Skeletal muscle tissue (tissue), 4 donors: ENCODE results near the gene SLC66A3. TPM values are rescaled to one million over a fixed set of nuclear protein-coding genes. Genes with fewer than 3 reads are reported as not detected.

Source experiments
- H3K27ac ChIP-seq: one replicate; pipeline ENCODE4 v1.7.0; 2013; ENCODE audit warnings: mild to moderate bottlenecking, low read depth, low read length, inconsistent platforms
- H3K27me3 ChIP-seq, 3 donors: one replicate each; pipeline ENCODE4 v1.7.0; 2013; ENCODE audit warnings: low read length in 3 of 3; ENCODE audit not compliant: control insufficient read depth in 3 of 3, insufficient read depth in 3 of 3
- H3K36me3 ChIP-seq, 3 donors: one replicate each; pipeline ENCODE4 v1.7.0; 2013; ENCODE audit warnings: low read length in 3 of 3; ENCODE audit not compliant: control insufficient read depth in 3 of 3, insufficient read depth in 3 of 3
- H3K4me1 ChIP-seq, 3 donors: one replicate each; pipeline ENCODE4 v1.7.0; 2013; ENCODE audit warnings: low read length in 3 of 3, mild to moderate bottlenecking in 3 of 3; ENCODE audit not compliant: control insufficient read depth in 3 of 3, insufficient read depth in 3 of 3
- H3K4me3 ChIP-seq, 3 donors: one replicate each; pipeline ENCODE4 v1.7.0; 2013; ENCODE audit warnings: low read length in 3 of 3
- H3K9ac ChIP-seq, 3 donors: one replicate each; pipeline ENCODE4 v1.7.0; 2013; ENCODE audit warnings: low read length in 3 of 3, mild to moderate bottlenecking in 3 of 3, moderate library complexity in 2 of 3, low read depth in 1 of 3
- H3K9me3 ChIP-seq, 3 donors: one replicate each; pipeline ENCODE4 v1.7.0; 2013; ENCODE audit warnings: low read length in 3 of 3; ENCODE audit not compliant: control insufficient read depth in 3 of 3
- total RNA-seq: library from RNA; depleted of rRNA; stranded (reverse); fragments of >200 nt; gene quantifications from one replicate; pipeline ENCODE4 v1.2.3, GENCODE V29; 2014
- donor health status: Osteomylitis.

Gene SLC66A3
- total RNA-seq, 1 donor from 2014 or later = 20.9 TPM

DNA sequence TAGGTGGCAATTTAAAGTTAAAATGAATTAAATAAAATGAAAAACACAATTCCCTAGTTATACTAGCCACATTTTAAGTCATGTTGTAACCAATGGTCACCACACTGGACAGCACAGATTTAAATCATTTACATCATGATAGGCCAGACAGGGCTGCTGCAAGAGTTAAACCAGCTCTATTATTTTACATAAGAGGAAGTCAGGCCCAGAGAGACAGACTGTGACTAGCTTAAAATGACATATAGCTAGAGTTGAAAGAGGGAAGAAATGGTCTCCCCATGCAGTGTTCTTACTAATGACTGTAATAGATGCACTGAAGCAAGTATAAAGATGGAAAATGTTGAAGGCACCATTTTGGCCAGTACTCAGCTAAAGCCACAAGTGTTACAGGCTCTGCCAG, 69.6 kb downstream of the SLC66A3 start:
- Histone ChIP-seq H3K36me3 (peaks cover 5 to 16% (median 6%) of the 10 kb centered on the region in 3 donors), H3K9ac (no peak overlapping the region), H3K4me1 (no peaks in the 10 kb centered on the region), H3K4me3 (no peak overlapping the region), H3K27me3 (no peaks in the 10 kb centered on the region), H3K9me3 (no peaks in the 10 kb centered on the region), H3K27ac (no peak overlapping the region)

DNA sequence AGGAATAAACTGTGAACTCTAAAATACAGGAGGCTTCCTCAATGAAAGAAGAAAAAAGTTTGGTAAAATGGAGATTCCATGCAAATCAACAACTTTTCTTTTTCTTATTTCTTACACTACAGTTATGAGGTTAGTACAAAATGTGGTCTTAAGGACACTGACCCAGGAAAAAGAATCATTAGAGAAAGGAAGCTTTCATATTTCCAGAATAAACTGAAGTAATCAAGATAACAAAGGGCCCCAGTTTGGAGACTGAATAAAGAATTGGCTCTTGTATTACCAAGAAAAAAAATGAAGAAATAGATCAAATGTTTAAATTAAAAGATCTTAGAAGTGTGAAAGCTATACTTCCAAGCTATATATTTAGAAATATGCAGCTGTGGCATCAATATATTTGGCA, 72.3 kb downstream of the SLC66A3 start:
- no peaks in the 10 kb centered on the region for H3K4me1 ChIP-seq
- no peak overlapping the region for H3K4me3 ChIP-seq
- peaks cover 0 to 9% (median 0%) of the 10 kb centered on the region in 3 donors for H3K36me3 ChIP-seq
- no peak overlapping the region for H3K9ac ChIP-seq
- H3K27ac ChIP-seq = no peak overlapping the region
- no peaks in the 10 kb centered on the region for H3K9me3 ChIP-seq
- H3K27me3 ChIP-seq = no peaks in the 10 kb centered on the region

Other genes starting within 250 kb of the SLC66A3 start
- 1.6 TPM for gene KCNF1, start 243.5 kb upstream of the SLC66A3 start, total RNA-seq
- 37.1 TPM for gene ROCK2, start 189.2 kb downstream of the SLC66A3 start, total RNA-seq